SJSA1 (cell line): ENCODE measurements around the gene FBRSL1. TPM values are rescaled to one million over a fixed set of nuclear protein-coding genes. Genes with fewer than 3 reads are reported as not detected.

Experiments
- DNase-seq, 2 experiments: peaks; one replicate each; pipeline ENCODE4 v3.0.0-alpha.2; 2015 to 2020; ENCODE audit warnings: low spot score in 2 of 2, low read depth in 1 of 2
- H3K27ac ChIP-seq: fragments of 250-450 bp; sonication (Bioruptor Pico); 2 replicates; pipeline ENCODE4 v1.5.1; 2020; ENCODE audit warnings: mild to moderate bottlenecking, moderate library complexity
- H3K27me3 ChIP-seq: fragments of 250-450 bp; sonication (Bioruptor Pico); replicated peaks from 2 replicates; pipeline ENCODE4 v1.5.1; 2020; ENCODE audit warnings: mild to moderate bottlenecking, moderate library complexity
- H3K36me3 ChIP-seq: fragments of 250-450 bp; sonication (Bioruptor Pico); 2 replicates; pipeline ENCODE4 v1.5.1; 2020; ENCODE audit warnings: mild to moderate bottlenecking
- H3K4me1 ChIP-seq: fragments of 250-450 bp; sonication (Bioruptor Pico); replicated peaks from 2 replicates; pipeline ENCODE4 v1.6.1; 2021; ENCODE audit warnings: mild to moderate bottlenecking
- H3K4me3 ChIP-seq: fragments of 250-450 bp; sonication (Bioruptor Pico); 2 replicates; pipeline ENCODE4 v1.5.1; 2020; ENCODE audit warnings: mild to moderate bottlenecking
- H3K9me3 ChIP-seq: fragments of 250-450 bp; sonication (Bioruptor Pico); replicated peaks from 2 replicates; pipeline ENCODE4 v1.5.1; 2020; ENCODE audit warnings: mild to moderate bottlenecking
- total RNA-seq: library from RNA; depleted of rRNA; stranded (reverse); fragments of >200 nt; shearing (Covaris generic); gene quantifications from 2 replicates; pipeline ENCODE4 v1.2.3, GENCODE V29; 2014

Gene FBRSL1
- total RNA-seq, 1 experiment from 2014 or later = 2.8 TPM

- DNase-seq = no peak
- H3K27me3 ChIP-seq = no peaks in the 10 kb centered on the region
These were observed 40.2 kb upstream of the FBRSL1 start for GRCh38 chr12:132449565-132450417.

GRCh38 chr12:132450418-132451171, 39.4 kb upstream of the FBRSL1 start:
- no peak overlapping the region for H3K27ac ChIP-seq
- no peaks in the 10 kb centered on the region for H3K9me3 ChIP-seq
- no peaks in the 10 kb centered on the region for H3K27me3 ChIP-seq
- no peaks in the 10 kb centered on the region for H3K36me3 ChIP-seq
- no peak overlapping the region for H3K4me3 ChIP-seq
- no peak for DNase-seq
- no peaks in the 10 kb centered on the region for H3K4me1 ChIP-seq

More at GRCh38 chr12:132449565-132450417, 40.2 kb upstream of the FBRSL1 start:
- H3K4me3 ChIP-seq = no peak overlapping the region
- H3K9me3 ChIP-seq = no peaks in the 10 kb centered on the region
- H3K36me3 ChIP-seq = no peaks in the 10 kb centered on the region
- H3K27ac ChIP-seq = no peak overlapping the region
- no peaks in the 10 kb centered on the region for H3K4me1 ChIP-seq

GRCh38 chr12:132451172-132451835, 38.6 kb upstream of the FBRSL1 start:
- Histone ChIP-seq H3K9me3 (no peaks in the 10 kb centered on the region), H3K27me3 (no peaks in the 10 kb centered on the region), H3K4me1 (no peaks in the 10 kb centered on the region), H3K36me3 (no peaks in the 10 kb centered on the region), H3K4me3 (no peak overlapping the region), H3K27ac (no peak overlapping the region)
- no peak for DNase-seq

- no peaks in the 10 kb centered on the region; the same call in 1 of the 2 replicates for H3K9me3 ChIP-seq
- no peak overlapping the region for H3K4me3 ChIP-seq
- DNase-seq = no peak
- H3K27me3 ChIP-seq = no peaks in the 10 kb centered on the region
- H3K4me1 ChIP-seq = no peaks in the 10 kb centered on the region
- H3K27ac ChIP-seq = no peak overlapping the region
- H3K36me3 ChIP-seq = no peaks in the 10 kb centered on the region
These were observed 38.1 kb upstream of the FBRSL1 start for GRCh38 chr12:132451836-132452195.

- no peak overlapping the region for H3K4me3 ChIP-seq
- H3K27me3 ChIP-seq = no peaks in the 10 kb centered on the region
- DNase-seq = no peak
- no peaks in the 10 kb centered on the region for H3K4me1 ChIP-seq
- H3K9me3 ChIP-seq = no peaks in the 10 kb centered on the region; the same call in 1 of the 2 replicates
- H3K36me3 ChIP-seq = no peaks in the 10 kb centered on the region
- no peak overlapping the region for H3K27ac ChIP-seq
These were observed 37.2 kb upstream of the FBRSL1 start for GRCh38 chr12:132452596-132453350.

GRCh38 chr12:132453361-132454192, 36.4 kb upstream of the FBRSL1 start:
- no peaks in the 10 kb centered on the region; the same call in 1 of the 2 replicates for H3K9me3 ChIP-seq
- no peaks in the 10 kb centered on the region for H3K36me3 ChIP-seq
- H3K27ac ChIP-seq = no peak overlapping the region
- no peak overlapping the region for H3K4me3 ChIP-seq
- H3K4me1 ChIP-seq = no peaks in the 10 kb centered on the region
- no peaks in the 10 kb centered on the region for H3K27me3 ChIP-seq
- DNase-seq = no peak

- Histone ChIP-seq H3K4me3 (no peak overlapping the region), H3K27me3 (no peaks in the 10 kb centered on the region), H3K9me3 (no peaks in the 10 kb centered on the region; the same call in 1 of the 2 replicates), H3K27ac (no peak overlapping the region), H3K36me3 (no peaks in the 10 kb centered on the region), H3K4me1 (no peaks in the 10 kb centered on the region)
- no peak for DNase-seq
These were observed 35.6 kb upstream of the FBRSL1 start for GRCh38 chr12:132454193-132454932.

- DNase-seq = no peak
These were observed 35.0 kb upstream of the FBRSL1 start for GRCh38 chr12:132454933-132455418.

GRCh38 chr12:132455565-132455964, 34.4 kb upstream of the FBRSL1 start:
- no peaks in the 10 kb centered on the region for H3K36me3 ChIP-seq
- H3K9me3 ChIP-seq = peaks cover under 1% of the 10 kb centered on the region; the same call in 1 of the 2 replicates
- H3K4me1 ChIP-seq = no peaks in the 10 kb centered on the region
- H3K4me3 ChIP-seq = no peak overlapping the region
- no peak overlapping the region for H3K27ac ChIP-seq
- no peaks in the 10 kb centered on the region for H3K27me3 ChIP-seq
- no peak for DNase-seq

More at GRCh38 chr12:132454933-132455418, 35.0 kb upstream of the FBRSL1 start:
- no peaks in the 10 kb centered on the region; the same call in 1 of the 2 replicates for H3K9me3 ChIP-seq
- no peaks in the 10 kb centered on the region for H3K27me3 ChIP-seq
- no peaks in the 10 kb centered on the region for H3K36me3 ChIP-seq
- H3K4me1 ChIP-seq = no peaks in the 10 kb centered on the region
- H3K27ac ChIP-seq = no peak overlapping the region
- H3K4me3 ChIP-seq = no peak overlapping the region

GRCh38 chr12:132456186-132456943, 33.6 kb upstream of the FBRSL1 start:
- DNase-seq = no peak
- Histone ChIP-seq H3K4me3 (no peak overlapping the region), H3K4me1 (no peaks in the 10 kb centered on the region), H3K27me3 (no peaks in the 10 kb centered on the region), H3K9me3 (peaks cover 2% of the 10 kb centered on the region; the same call in 1 of the 2 replicates), H3K27ac (no peak overlapping the region), H3K36me3 (no peaks in the 10 kb centered on the region)

GRCh38 chr12:132456944-132457495, 32.9 kb upstream of the FBRSL1 start:
- Histone ChIP-seq H3K27ac (no peak overlapping the region), H3K4me3 (no peak overlapping the region), H3K9me3 (peaks cover 2% of the 10 kb centered on the region; the same call in 1 of the 2 replicates), H3K36me3 (no peaks in the 10 kb centered on the region), H3K27me3 (no peaks in the 10 kb centered on the region), H3K4me1 (no peaks in the 10 kb centered on the region)
- DNase-seq = no peak
